Aorta (tissue), 5 donors: Measurements from ENCODE around the gene TRIM62. TPM values are rescaled to one million over a fixed set of nuclear protein-coding genes. Genes with fewer than 3 reads are reported as not detected.

Source experiments
- ATAC-seq: fragments of 200-7000 bp; cut with Tn5 transposase; one replicate; pipeline ENCODE4 v1.9.1; 2022; ENCODE audit warnings: moderate library complexity; ENCODE audit not compliant: low FRiP score
- DNase-seq, 2 donors: peaks; one replicate each; pipeline ENCODE4 v3.0.0-alpha.2; 2020
- H3K27ac ChIP-seq, 2 donors: one replicate each; pipeline ENCODE4 v1.5.1; 2013; ENCODE audit warnings: low read length in 2 of 2, mild to moderate bottlenecking in 2 of 2, moderate library complexity in 2 of 2, control low read depth in 1 of 2, inconsistent platforms in 1 of 2, low read depth in 1 of 2
- H3K27me3 ChIP-seq, 2 donors: one replicate each; pipeline ENCODE4 v1.6.1; 2013; ENCODE audit warnings: control low read depth in 1 of 2, low read length in 1 of 2, mild to moderate bottlenecking in 1 of 2, moderate library complexity in 1 of 2; ENCODE audit not compliant: insufficient read depth in 2 of 2, control insufficient read depth in 1 of 2
- H3K36me3 ChIP-seq, 2 donors: one replicate each; pipeline ENCODE4 v1.6.1; 2013; ENCODE audit warnings: control low read depth in 1 of 2, low read length in 1 of 2, mild to moderate bottlenecking in 1 of 2; ENCODE audit not compliant: insufficient read depth in 2 of 2, control insufficient read depth in 1 of 2
- H3K4me1 ChIP-seq, 2 donors: one replicate each; pipeline ENCODE4 v1.6.1; 2013; ENCODE audit warnings: low read length in 2 of 2, control low read depth in 1 of 2, mild to moderate bottlenecking in 1 of 2, moderate library complexity in 1 of 2; ENCODE audit not compliant: insufficient read depth in 2 of 2, control insufficient read depth in 1 of 2
- H3K4me3 ChIP-seq, 2 donors: one replicate each; pipeline ENCODE4 v1.5.1; 2013; ENCODE audit warnings: low read length in 2 of 2, control low read depth in 1 of 2, mild to moderate bottlenecking in 1 of 2
- H3K9me3 ChIP-seq: one replicate; pipeline ENCODE4 v1.6.1; 2013; ENCODE audit warnings: mild to moderate bottlenecking, low read length; ENCODE audit not compliant: control insufficient read depth
- WGBS, 2 donors: extraction: QIAGEN DNeasy Blood & Tissue Kit; methylation state at CpG; one replicate each; pipeline ENCODE4 v1.1.7; 2013; 5-methylcytosine and 5-hydroxymethylcytosine counted together
- intact Hi-C, 2 donors: fragments of 100-400 bp; cut with DNase I; formaldehyde crosslinking; loops; one replicate each; pipeline versions ENCODE4 v1.14.2 to v1.15.0; 2022
- polyA plus RNA-seq, 2 donors: library from polyadenylated mRNA; stranded (reverse); fragments of 200-250 nt; gene quantifications; one replicate each; pipeline ENCODE4 v1.2.3, GENCODE V29; 2013
- total RNA-seq, 2 donors: library from RNA; stranded (reverse); fragmentation: NEBNext Ultra II Directional; extraction: Animal tissue kit (Norgen Biotek cat#: 25700); gene quantifications; one replicate each; pipeline ENCODE4 v1.2.1, GENCODE V29; 2021
- donor health status: healthy with polysubstance abuse.
- donor health status: Bipolar disorder and iron deficiency.
- donor health status: DM: no; HTN: no; CAD: no.
- donor health status: DM: no; HTN: no; CAD: no.
- donor health status: DM: yes; HTN: yes; CAD: no.

The TRIM62 gene
- total and polyA plus RNA-seq, 4 donors = 1.0 to 8.0 (median 6.7) TPM

DNA sequence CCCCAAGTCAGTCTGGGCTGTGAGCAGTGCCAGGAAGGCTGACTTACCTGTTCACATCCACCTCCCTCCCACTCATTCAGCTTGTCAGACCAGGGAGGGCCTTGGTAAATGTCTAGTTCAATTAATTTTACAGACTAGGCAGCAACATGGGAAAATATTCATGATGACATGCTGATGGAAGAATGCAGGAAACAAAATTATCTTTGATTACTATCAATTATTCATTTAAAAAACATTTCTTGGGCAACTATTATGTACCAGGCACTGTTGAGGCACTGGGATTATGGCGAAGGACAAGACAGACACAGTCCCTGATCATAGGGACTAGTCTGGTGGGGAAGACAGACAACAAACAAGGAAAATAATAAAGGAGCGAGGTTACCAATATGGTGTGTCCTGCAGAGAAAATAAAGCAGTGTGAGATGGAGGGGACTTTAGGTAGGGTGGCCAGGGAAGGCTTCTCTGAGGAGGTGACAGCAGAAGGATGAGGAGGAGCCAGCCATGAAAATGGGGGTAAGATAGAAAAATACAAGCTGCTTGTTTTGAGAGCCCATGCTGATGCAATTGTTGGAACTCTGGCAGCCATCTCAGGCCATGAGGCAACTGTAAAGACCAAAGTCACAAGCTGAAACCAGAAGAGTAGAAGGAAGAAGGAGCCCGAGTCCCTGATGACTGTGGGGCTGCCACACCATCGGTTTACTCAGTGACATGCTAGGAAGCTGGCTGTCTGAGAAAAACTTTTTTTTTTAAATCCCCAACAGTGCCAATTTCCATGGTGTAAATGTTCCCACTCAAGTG is 14.0 kb downstream of the TRIM62 start:
- Histone ChIP-seq H3K9me3 (no peaks in the 10 kb centered on the region), H3K4me1 (no peaks in the 10 kb centered on the region), H3K27ac (no peak overlapping the region), H3K4me3 (no peak overlapping the region), H3K36me3 (no peaks in the 10 kb centered on the region), H3K27me3 (no peaks in the 10 kb centered on the region)
- no peak for DNase-seq
- intact Hi-C loops = no loop called here
- 92 to 93% methylated on average over 4 of the region's 4 CpGs for WGBS, 2 donors
- ATAC-seq = no peak

DNA sequence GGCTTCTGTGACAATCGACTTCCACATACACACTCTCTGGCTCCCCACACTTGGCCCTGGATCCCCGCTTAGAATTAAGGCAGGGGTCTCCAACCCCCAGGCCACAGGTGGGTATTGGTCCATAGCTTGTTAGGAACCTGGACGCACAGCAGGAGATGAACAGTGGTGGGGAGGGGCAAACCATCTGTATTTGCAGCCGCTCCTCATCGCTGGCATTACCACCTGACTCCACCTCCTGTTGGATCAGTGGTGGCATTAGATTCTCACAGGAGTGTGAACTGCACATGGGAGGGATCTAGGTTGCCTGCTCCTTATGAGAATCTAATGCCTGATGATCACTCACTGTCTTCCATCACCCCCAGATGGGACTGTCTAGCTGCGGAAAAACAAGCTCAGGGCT is 16.0 kb downstream of the TRIM62 start:
- no peak overlapping the region for H3K27ac ChIP-seq
- H3K27me3 ChIP-seq = no peaks in the 10 kb centered on the region
- H3K9me3 ChIP-seq = no peaks in the 10 kb centered on the region
- DNase-seq = no peak
- ATAC-seq = no peak
- 91 to 94% methylated on average over 6 of the region's 6 CpGs for WGBS, 2 donors
- no peaks in the 10 kb centered on the region for H3K4me1 ChIP-seq
- no peak overlapping the region for H3K4me3 ChIP-seq
- intact Hi-C loops = no loop called here
- no peaks in the 10 kb centered on the region for H3K36me3 ChIP-seq

DNA sequence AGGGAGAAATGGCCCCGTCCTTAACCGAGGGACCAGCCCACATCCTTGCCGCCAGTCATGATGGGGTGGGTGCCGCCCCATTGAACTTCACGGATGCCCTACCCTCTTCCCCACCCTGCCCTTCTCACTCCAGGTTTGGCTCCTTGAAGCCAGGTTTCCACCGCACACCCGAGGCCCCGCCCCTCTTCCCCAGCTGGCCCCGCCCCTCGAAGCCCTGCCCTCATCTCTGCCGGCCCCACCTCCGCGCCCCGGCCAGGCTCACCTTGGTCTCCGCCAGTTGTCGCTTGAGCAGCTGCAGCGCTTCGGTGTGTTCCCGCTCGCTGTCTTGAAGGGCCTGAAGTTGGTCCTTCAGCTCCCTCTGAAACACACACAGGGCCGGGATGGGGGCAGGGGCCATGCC is 16.6 kb downstream of the TRIM62 start:
- DNase-seq (no peak), ATAC-seq (no peak)
- Histone ChIP-seq H3K9me3 (no peaks in the 10 kb centered on the region), H3K4me1 (no peaks in the 10 kb centered on the region), H3K27ac (no peak overlapping the region), H3K27me3 (no peaks in the 10 kb centered on the region), H3K4me3 (no peak overlapping the region), H3K36me3 (no peaks in the 10 kb centered on the region)
- 83 to 85% methylated on average over 17 to 21 of the region's 21 CpGs for WGBS, 2 donors
- intact Hi-C loops = no loop called here

DNA sequence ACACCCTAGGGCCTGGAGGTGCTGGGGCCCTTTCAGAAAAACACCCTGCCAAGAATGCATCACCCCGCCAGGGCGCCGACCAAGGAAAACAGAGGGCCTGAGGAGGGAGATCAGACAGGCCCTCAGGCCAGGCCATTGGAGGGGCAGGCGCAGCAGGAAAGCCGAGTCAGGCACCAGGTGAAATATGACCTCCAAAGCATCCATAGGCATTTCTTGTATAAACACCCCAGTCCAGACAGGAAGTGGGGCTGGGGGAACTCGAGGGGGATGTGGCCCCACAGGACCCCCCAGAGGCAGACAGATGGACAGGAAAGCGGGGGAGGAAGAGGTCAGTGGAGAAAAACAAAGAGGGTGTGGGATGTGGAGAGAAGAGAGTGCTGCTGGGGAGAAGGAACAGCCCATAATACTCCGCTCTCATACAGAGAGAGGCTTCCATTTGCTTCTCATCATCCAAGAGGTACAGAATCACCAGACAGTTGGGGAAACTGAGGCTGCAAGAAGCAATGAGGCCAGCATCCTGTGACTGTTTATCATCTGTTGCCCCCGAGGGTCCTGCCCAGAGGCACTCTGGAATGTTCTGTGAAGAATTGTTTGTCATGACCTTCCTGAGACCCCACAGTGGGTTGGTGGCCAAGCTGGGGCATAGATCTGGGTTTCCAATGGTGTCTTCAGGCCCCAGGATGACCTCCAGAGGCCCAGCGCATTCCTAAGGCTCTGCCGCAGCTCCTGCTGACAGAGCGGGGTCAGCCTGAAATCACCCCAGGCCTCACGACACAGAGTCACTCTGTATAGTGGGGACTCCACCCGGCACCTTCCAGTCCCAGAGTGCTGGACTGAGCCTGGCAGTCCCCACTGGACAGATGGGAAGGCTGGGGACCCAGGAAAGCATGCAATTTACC is 18.0 kb downstream of the TRIM62 start:
- Histone ChIP-seq H3K9me3 (no peaks in the 10 kb centered on the region), H3K4me3 (no peak overlapping the region), H3K4me1 (no peaks in the 10 kb centered on the region), H3K27ac (no peak overlapping the region), H3K27me3 (no peaks in the 10 kb centered on the region), H3K36me3 (peaks cover 0 to 4% of the 10 kb centered on the region in 2 donors)
- ATAC-seq (peak; percentile 5), DNase-seq (no peak)
- 45 to 49% methylated on average over 14 of the region's 14 CpGs for WGBS, 2 donors
- intact Hi-C loops = no loop called here

DNA sequence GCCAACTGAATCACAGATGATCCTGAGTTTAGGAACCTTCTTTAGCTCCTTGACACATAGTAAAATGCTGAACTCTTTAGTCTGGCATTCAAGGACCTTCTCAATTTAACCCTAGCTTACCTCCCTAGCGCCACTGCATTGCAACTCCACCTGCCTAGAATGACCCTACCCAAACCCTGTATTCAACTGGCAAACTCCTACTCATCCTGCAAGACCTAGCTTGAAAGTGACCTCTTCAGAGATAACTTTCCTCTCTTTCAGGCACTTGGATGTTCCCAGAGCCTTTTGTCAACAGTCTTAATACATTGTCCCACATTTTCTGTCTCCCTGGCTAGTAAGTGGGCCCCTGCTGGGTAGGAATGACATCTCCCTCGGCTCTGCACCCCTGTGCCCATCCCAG is 19.7 kb downstream of the TRIM62 start:
- WGBS, 2 donors = 94 to 100% methylated on average over 2 of the region's 2 CpGs
- DNase-seq (no peak), ATAC-seq (no peak)
- no peak overlapping the region for H3K27ac ChIP-seq
- H3K4me3 ChIP-seq = no peak overlapping the region
- H3K27me3 ChIP-seq = no peaks in the 10 kb centered on the region
- peaks cover 0 to 4% of the 10 kb centered on the region in 2 donors for H3K36me3 ChIP-seq
- H3K9me3 ChIP-seq = no peaks in the 10 kb centered on the region
- H3K4me1 ChIP-seq = no peaks in the 10 kb centered on the region
- intact Hi-C loops = no loop called here

GRCh38 chr1:33161061-33161681 is 20.7 kb downstream of the TRIM62 start:
- H3K27me3 ChIP-seq = no peaks in the 10 kb centered on the region
- 15 to 19% methylated on average over 25 of the region's 25 CpGs for WGBS, 2 donors
- intact Hi-C loops = no loop called here
- no peaks in the 10 kb centered on the region for H3K9me3 ChIP-seq
- H3K4me3 ChIP-seq = no peak overlapping the region
- DNase-seq = peak; percentile 62 to 85
- peak; percentile 68 for ATAC-seq
- peaks cover 0 to 4% of the 10 kb centered on the region in 2 donors for H3K36me3 ChIP-seq
- H3K4me1 ChIP-seq = no peaks in the 10 kb centered on the region
- no peak overlapping the region for H3K27ac ChIP-seq

- intact Hi-C loops = no loop called here
These were observed 22.3 kb downstream of the TRIM62 start for GRCh38 chr1:33159577-33159976.

DNA sequence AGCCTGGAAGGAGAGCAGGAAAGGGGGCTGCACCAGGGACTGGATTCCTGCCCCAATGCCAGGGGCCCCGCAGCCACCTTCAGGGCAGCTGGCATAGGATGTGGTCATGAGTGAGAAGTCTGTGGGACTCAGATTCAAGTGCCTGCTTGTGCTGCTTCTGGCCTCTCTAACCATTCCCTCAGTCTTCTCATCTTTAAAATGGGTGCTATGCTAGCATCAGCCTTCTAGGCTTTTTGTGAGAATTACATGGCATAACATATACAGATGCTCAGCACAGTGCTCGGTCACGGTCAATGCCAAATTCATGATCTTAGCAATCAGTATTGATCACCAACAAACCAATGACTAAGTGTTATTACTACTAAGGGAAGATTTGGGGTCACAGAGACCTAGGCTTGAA is 23.5 kb downstream of the TRIM62 start:
- ATAC-seq (no peak), DNase-seq (no peak)
- Histone ChIP-seq H3K4me1 (no peaks in the 10 kb centered on the region), H3K4me3 (no peak overlapping the region), H3K27me3 (no peaks in the 10 kb centered on the region), H3K27ac (no peak overlapping the region), H3K36me3 (peaks cover 0 to 4% of the 10 kb centered on the region in 2 donors), H3K9me3 (no peaks in the 10 kb centered on the region)
- intact Hi-C loops = no loop called here
- 97 to 100% methylated on average over 3 of the region's 3 CpGs for WGBS, 2 donors

More at GRCh38 chr1:33159577-33159976, 22.3 kb downstream of the TRIM62 start:
- H3K9me3 ChIP-seq = no peaks in the 10 kb centered on the region
- no peak overlapping the region for H3K27ac ChIP-seq
- ATAC-seq = no peak
- H3K36me3 ChIP-seq = peaks cover 0 to 4% of the 10 kb centered on the region in 2 donors
- no peaks in the 10 kb centered on the region for H3K27me3 ChIP-seq
- no peaks in the 10 kb centered on the region for H3K4me1 ChIP-seq
- H3K4me3 ChIP-seq = no peak overlapping the region
- DNase-seq = no peak
- 96% methylated on average over 26 of the region's 26 CpGs for WGBS, 2 donors
